GM10266 (cell line): ENCODE data around the gene DENND2A.

Experiments
- DNase-seq: peaks from one replicate; pipeline ENCODE4 v3.0.0; 2012; ENCODE audit errors: extremely low spot score
- TF ChIP-seq, protein P1 (sequence below): IDR thresholded peaks from 2 replicates; pipeline ENCODE4 v1.5.1; 2012; ENCODE audit warnings: mild to moderate bottlenecking, low read depth; ENCODE audit not compliant: control insufficient read depth, insufficient read depth; ENCODE audit errors: missing control alignments

DENND2A gene

DNA sequence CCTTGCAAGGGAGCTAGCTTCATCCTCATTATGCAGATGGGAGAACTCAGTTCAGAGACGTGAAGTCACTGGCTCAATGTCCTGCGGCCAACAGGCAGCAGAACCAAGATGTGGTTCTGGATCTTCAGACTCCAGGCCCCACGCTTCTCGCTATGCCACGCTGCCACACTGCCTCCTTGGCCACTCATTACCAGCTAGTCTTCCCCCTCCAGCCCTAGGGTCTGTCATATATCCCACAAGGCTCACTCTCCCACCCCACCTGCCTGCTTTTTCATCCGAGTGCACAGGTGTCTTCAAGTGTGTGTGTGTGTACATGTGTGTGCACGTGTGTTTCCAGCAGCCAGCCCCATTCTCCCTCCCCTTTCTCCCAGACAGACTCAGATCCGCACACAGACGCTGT lies 53.4 kb downstream of the DENND2A start:
- no peak for DNase-seq
- TF ChIP-seq, protein P1, sequence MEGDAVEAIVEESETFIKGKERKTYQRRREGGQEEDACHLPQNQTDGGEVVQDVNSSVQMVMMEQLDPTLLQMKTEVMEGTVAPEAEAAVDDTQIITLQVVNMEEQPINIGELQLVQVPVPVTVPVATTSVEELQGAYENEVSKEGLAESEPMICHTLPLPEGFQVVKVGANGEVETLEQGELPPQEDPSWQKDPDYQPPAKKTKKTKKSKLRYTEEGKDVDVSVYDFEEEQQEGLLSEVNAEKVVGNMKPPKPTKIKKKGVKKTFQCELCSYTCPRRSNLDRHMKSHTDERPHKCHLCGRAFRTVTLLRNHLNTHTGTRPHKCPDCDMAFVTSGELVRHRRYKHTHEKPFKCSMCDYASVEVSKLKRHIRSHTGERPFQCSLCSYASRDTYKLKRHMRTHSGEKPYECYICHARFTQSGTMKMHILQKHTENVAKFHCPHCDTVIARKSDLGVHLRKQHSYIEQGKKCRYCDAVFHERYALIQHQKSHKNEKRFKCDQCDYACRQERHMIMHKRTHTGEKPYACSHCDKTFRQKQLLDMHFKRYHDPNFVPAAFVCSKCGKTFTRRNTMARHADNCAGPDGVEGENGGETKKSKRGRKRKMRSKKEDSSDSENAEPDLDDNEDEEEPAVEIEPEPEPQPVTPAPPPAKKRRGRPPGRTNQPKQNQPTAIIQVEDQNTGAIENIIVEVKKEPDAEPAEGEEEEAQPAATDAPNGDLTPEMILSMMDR: no peak

DNA sequence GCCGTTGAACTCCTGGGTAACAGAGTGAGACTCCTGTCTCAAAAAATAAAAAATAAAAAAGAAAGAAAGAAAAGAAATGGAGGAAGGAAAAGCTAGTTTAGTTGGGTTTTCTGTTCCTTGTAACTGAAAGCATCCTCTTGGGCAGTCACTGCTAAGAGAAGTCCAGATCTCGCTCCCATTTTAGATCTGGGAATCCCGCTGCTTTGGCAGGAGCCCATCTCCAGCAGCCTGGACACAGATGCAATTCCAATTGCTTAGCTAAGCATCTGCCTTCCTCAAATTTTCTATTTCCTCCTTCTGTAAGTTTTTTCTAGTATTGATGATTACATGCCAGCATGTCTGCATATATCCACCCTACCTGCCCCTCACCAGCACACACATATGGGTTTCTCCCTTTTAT lies 54.1 kb downstream of the DENND2A start:
- DNase-seq: no peak
- TF ChIP-seq, protein P1: no peak

DNA sequence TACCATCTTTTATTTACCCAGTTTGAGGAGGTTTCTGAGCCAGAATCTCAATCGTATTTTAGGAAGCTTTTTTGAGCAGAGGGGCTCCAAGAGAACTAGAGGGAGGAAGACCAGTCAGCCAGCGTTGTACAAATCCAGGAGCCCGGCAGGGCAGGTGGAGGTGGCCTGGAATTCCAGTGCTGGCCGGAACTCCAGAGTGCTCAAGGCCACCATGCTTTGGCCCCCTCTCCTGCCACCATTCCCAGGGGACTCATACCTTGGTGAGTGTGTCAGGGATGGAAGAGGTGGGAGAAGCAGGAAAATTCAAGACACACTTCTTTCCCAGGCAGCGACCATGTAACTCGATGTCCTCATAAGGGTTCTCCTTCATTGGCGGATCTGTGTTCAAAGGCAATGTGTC lies 55.3 kb downstream of the DENND2A start:
- no peak for DNase-seq

DNA sequence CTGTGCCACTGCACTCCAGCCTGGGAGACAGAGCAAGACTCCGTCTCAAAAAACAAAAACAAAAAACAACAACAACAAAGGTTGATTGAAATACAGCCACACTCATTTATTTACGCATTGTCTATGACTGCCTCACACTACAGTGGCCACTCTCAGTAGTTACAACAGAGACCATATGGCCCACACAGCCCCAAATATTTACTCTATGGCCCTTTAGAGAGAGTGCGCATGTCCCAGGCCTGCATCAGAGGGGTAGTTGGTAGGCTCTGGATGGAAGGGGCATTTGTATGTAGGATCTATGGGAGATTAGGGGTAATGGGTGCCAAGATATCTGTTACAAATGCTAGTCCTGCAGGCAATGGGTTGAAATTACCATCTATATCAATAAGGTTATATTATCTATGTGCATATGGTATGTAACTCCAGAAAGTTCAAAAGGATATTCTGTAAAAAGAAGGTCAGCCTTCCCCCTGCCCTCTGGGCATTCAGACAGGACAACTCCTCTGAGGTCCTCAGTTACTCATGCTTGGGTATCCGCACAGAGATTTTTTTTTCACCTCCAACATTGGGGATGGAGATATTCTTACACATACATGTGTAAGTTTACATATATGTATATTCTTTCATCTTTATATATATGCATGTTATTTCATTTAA lies 56.3 kb downstream of the DENND2A start:
- TF ChIP-seq, protein P1: no peak
- DNase-seq: no peak

More for the DNA sequence above, 55.3 kb downstream of the DENND2A start:
- TF ChIP-seq, protein P1: no peak

DNA sequence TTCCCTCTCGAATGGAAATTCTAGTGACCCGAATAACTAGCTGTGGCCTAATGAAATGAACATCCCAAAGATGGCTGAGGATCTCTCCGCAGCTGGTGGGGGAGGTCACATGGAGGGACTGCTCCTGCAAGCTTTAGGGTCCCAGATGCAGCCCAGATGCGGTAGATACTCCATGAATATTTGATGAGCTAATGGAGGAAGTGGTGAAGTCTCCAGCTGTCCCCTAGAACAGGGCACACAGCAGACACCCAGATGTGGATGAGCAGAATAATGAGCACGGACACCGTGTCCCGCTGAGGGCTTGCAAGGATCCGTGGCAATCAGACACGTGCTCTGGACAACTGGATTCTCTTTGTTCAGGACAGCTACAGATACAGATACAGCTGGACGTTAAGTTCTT lies 59.2 kb downstream of the DENND2A start:
- TF ChIP-seq, protein P1: no peak
- DNase-seq: no peak

DNA sequence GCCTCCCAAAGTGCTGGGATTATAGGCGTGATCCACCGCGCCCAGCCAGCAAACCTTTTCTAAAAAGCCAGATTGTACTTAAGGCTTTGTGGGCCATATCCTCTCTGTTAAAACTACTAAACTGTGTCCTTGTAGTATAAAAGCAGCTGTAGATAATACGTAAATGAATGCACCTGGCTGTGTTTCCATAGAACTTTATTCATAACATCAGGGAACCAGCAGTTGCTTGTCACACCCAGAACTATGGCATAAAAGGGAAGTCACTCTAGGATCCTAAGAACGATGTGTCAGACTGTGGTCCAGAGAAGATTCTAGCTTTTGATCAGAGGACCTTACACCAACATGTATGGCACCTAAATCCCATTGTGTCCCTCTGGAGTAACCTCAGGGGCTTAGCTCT lies 63.0 kb downstream of the DENND2A start:
- TF ChIP-seq, protein P1: no peak
- DNase-seq: no peak

DNA sequence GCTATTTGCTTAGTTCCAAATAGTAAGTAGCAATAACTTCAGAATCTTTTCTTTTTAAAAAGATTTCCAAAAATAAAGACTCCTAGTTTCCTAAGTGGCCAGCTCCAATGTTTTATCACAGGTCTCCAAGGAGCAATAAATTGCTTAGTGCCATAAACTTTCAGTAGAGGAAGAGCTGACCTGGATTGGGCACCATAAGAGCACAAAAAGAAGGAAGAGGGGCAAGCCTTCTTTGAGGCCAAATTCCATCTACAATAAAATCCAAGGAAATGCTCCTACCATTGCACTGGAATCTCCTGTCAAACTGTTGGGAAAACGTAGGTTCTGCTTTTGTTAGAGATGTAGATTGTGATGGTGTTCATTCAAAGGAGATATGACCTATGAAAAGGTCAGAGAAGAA lies 64.0 kb downstream of the DENND2A start:
- DNase-seq: no peak
- TF ChIP-seq, protein P1: no peak
